Vagina (tissue), 2 donors: ENCODE measurements around the gene ARID3A. TPM values are rescaled to one million over a fixed set of nuclear protein-coding genes. Genes with fewer than 3 reads are reported as not detected.
A peak's percentile ranks its signal among the peaks of the same experiment; 100 is the strongest.

ENCODE experiments used
- DNase-seq, 2 donors: peaks; one replicate each; pipeline ENCODE4 v3.0.0-alpha.2; 2017; ENCODE audit errors: extremely low spot score in 2 of 2
- H3K27ac ChIP-seq: fragments of 200-600 bp; sonication (generic); one replicate; pipeline ENCODE4 v1.5.1; 2019
- H3K27me3 ChIP-seq: fragments of 200-600 bp; sonication (generic); one replicate; pipeline ENCODE4 v1.5.1; 2019
- H3K36me3 ChIP-seq, 2 donors: fragments of 200-600 bp; sonication (generic); one replicate each; pipeline ENCODE4 v1.5.1; 2017 to 2019
- H3K4me1 ChIP-seq: fragments of 200-600 bp; sonication (generic); one replicate; pipeline ENCODE4 v1.5.1; 2019
- H3K4me3 ChIP-seq, 2 donors: fragments of 200-600 bp; sonication (generic); 1 replicate in 1 of 2; 2 replicates in 1 of 2; pipeline ENCODE4 v1.5.1; 2016 to 2019
- H3K9me3 ChIP-seq: fragments of 200-600 bp; sonication (generic); one replicate; pipeline ENCODE4 v1.5.1; 2019
- CTCF ChIP-seq, 3 experiments: fragments of 450-650 bp in 2 of 3; fragments of 200-600 bp in 1 of 3; sonication (generic) in 1 of 3; IDR thresholded peaks; one replicate each; pipeline ENCODE4 v1.5.1; 2017 to 2019; ENCODE audit warnings: antibody characterized with exemption in 3 of 3, mild to moderate bottlenecking in 2 of 3, moderate library complexity in 2 of 3
- POLR2A ChIP-seq, 2 donors: fragments of 450-650 bp; IDR thresholded peaks; one replicate each; pipeline ENCODE4 v1.6.1; 2017; ENCODE audit warnings: antibody characterized with exemption in 2 of 2, mild to moderate bottlenecking in 2 of 2, moderate library complexity in 2 of 2
- POLR2AphosphoS5 ChIP-seq, 2 donors: sonication (generic); formaldehyde crosslinking; IDR thresholded peaks; one replicate each; pipeline ENCODE4 v1.9.0; 2017; ENCODE audit warnings: antibody characterized with exemption in 2 of 2, mild to moderate bottlenecking in 2 of 2, low read depth in 1 of 2; ENCODE audit not compliant: insufficient read depth in 1 of 2
- intact Hi-C: fragments of 100-400 bp; cut with DNase I; formaldehyde crosslinking; loops from one replicate; pipeline ENCODE4 v1.15.1; 2023
- total RNA-seq: library from RNA; depleted of rRNA; stranded (reverse); fragments of >200 nt; gene quantifications from one replicate; pipeline ENCODE4 v1.2.3, GENCODE V29; 2016

Gene ARID3A
- total RNA-seq, 1 donor from 2014 or later: 10.3 TPM

- H3K4me1 ChIP-seq: peaks cover 20% of the 10 kb centered on the region
- no peak overlapping the region for H3K4me3 ChIP-seq
- TF ChIP-seq POLR2AphosphoS5 (IDR thresholded peaks at IDR 0.05; ENCODE audit: insufficient read depth in 1 of 2, low read depth in 1 of 2): no peak
- no peak for TF ChIP-seq CTCF (IDR thresholded peaks at IDR 0.05)
- TF ChIP-seq POLR2A (IDR thresholded peaks at IDR 0.05): no peak
- no peaks in the 10 kb centered on the region for H3K36me3 ChIP-seq
- intact Hi-C loops: no loop called here
- H3K27me3 ChIP-seq: no peaks in the 10 kb centered on the region
- no peaks in the 10 kb centered on the region for H3K9me3 ChIP-seq
- no peak overlapping the region for H3K27ac ChIP-seq
- DNase-seq: no peak
Measured at GRCh38 chr19:979318-979741, 53.5 kb downstream of the ARID3A start.

- intact Hi-C loops: loop anchor here (5.0 kb wide), 1 partner anchor 118 kb away; no protein-coding TSS in a partner anchor
- Histone ChIP-seq H3K27ac (no peak overlapping the region), H3K4me1 (peaks cover 28% of the 10 kb centered on the region), H3K4me3 (no peak overlapping the region), H3K27me3 (no peaks in the 10 kb centered on the region), H3K9me3 (no peaks in the 10 kb centered on the region), H3K36me3 (no peaks in the 10 kb centered on the region)
- no peak for TF ChIP-seq POLR2A (IDR thresholded peaks at IDR 0.05)
- TF ChIP-seq CTCF (IDR thresholded peaks at IDR 0.05): no peak
- DNase-seq: no peak
Measured at GRCh38 chr19:980133-980998, 54.5 kb downstream of the ARID3A start.

- no peak for DNase-seq
- intact Hi-C loops: loop anchor here (1.0 to 5.0 kb wide), 2 partner anchors 60 to 120 kb away; no protein-coding TSS in a partner anchor
- no peaks in the 10 kb centered on the region for H3K27me3 ChIP-seq
- H3K4me3 ChIP-seq: peak overlapping the region; percentile 15 to 33
- H3K36me3 ChIP-seq: peaks cover 0 to 14% of the 10 kb centered on the region in 2 donors
- H3K9me3 ChIP-seq: no peaks in the 10 kb centered on the region
- TF ChIP-seq CTCF (IDR thresholded peaks at IDR 0.05) (peak; percentile 87 to 98 (median 95)), POLR2A (IDR thresholded peaks at IDR 0.05) (no peak), POLR2AphosphoS5 (IDR thresholded peaks at IDR 0.05; ENCODE audit: insufficient read depth in 1 of 2, low read depth in 1 of 2) (peak in 1 of 2 donors; percentile 13)
- H3K4me1 ChIP-seq: peaks cover 30% of the 10 kb centered on the region
- peak overlapping the region; percentile 86 for H3K27ac ChIP-seq
Measured at GRCh38 chr19:982567-983170, 56.8 kb downstream of the ARID3A start.

GRCh38 chr19:984165-984967 is 58.5 kb downstream of the ARID3A start, which contains the start of gene WDR18:
TSS of gene WDR18 (plus strand) at chr19:984345. CDS start at chr19:984354, 9 bp downstream.
- H3K9me3 ChIP-seq: no peaks in the 10 kb centered on the region
- H3K36me3 ChIP-seq: peaks cover 0 to 14% of the 10 kb centered on the region in 2 donors
- peak within 1 kb of the TSS; percentile 86 for H3K27ac ChIP-seq
- intact Hi-C loops: loop anchor here (5.0 kb wide), 1 partner anchor 122 kb away; no protein-coding TSS in a partner anchor
- no peaks in the 10 kb centered on the region for H3K27me3 ChIP-seq
- no peak for DNase-seq
- peak in 1 of 2 donors; percentile 47 for TF ChIP-seq POLR2A (IDR thresholded peaks at IDR 0.05)
- TF ChIP-seq CTCF (IDR thresholded peaks at IDR 0.05): peak in 1 of 3 experiments; percentile 45
- peak; percentile 15 to 80 for TF ChIP-seq POLR2AphosphoS5 (IDR thresholded peaks at IDR 0.05; ENCODE audit: insufficient read depth in 1 of 2, low read depth in 1 of 2)
- peaks cover 30% of the 10 kb centered on the region for H3K4me1 ChIP-seq
- H3K4me3 ChIP-seq: peak within 1 kb of the TSS; percentile 77 to 99
